D721Med (cell line): Measurements from ENCODE around the gene EPHB1.

ENCODE experiments used
- DNase-seq: peaks from one replicate; pipeline ENCODE4 v3.0.0; 2011; ENCODE audit warnings: low spot score; ENCODE audit not compliant: insufficient read length
- FAIRE-seq: peaks from 2 replicates; lab custom pipeline; 2011; peaks lifted over from hg19 to GRCh38; lab: Jason Lieb, UNC
- TF ChIP-seq, protein P1 (sequence below): IDR thresholded peaks from 2 replicates; pipeline ENCODE4 v1.5.1; 2012; ENCODE audit warnings: mild to moderate bottlenecking, control low read depth; ENCODE audit not compliant: insufficient read depth; ENCODE audit errors: missing control alignments

EPHB1 gene

DNA sequence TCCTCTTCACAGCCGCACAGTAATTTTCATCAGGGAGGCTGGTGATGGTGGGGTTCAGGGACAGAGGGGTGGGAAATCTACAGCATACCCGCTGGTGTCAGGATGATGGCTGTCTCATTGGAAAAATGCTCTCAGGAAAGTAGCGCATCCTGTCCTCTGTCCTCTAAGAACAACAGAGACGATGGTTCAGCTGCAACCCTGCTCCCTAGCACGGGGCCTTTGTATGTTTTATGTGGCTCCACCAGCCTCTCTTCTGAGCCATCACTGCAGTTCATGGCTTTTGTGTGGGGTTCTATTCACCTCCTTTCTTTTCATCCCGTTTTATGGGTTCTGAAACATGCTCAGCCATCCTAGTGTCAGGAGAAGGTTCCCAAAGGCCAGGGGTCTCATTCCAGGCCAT is 68.9 kb downstream of the EPHB1 start:
- TF ChIP-seq, protein P1, sequence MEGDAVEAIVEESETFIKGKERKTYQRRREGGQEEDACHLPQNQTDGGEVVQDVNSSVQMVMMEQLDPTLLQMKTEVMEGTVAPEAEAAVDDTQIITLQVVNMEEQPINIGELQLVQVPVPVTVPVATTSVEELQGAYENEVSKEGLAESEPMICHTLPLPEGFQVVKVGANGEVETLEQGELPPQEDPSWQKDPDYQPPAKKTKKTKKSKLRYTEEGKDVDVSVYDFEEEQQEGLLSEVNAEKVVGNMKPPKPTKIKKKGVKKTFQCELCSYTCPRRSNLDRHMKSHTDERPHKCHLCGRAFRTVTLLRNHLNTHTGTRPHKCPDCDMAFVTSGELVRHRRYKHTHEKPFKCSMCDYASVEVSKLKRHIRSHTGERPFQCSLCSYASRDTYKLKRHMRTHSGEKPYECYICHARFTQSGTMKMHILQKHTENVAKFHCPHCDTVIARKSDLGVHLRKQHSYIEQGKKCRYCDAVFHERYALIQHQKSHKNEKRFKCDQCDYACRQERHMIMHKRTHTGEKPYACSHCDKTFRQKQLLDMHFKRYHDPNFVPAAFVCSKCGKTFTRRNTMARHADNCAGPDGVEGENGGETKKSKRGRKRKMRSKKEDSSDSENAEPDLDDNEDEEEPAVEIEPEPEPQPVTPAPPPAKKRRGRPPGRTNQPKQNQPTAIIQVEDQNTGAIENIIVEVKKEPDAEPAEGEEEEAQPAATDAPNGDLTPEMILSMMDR = no peak
- DNase-seq (no peak), FAIRE-seq (no peak)

GRCh38 chr3:134864636-134865035 is 69.6 kb downstream of the EPHB1 start:
- FAIRE-seq (no peak), DNase-seq (no peak)
- TF ChIP-seq, protein P1 = no peak

DNA sequence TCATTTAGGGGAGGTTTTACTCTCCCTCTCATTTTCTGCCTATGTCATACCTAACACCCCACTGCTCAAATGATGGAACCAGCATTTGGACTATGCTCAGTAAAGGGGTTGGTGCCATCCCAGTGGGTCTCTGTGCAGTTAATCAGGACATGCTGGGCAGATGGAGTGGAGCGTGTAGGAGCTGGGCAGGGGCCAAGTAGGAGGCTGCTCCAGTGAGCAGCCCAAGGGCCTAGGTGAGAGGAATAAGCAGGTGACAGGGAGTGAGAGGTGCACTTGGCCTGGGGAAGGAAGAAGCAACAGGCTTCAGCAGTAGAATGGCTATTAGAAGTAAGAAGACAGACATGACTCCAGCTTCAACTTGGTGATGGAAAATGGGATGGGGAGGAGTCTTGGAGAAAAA is 72.2 kb downstream of the EPHB1 start:
- TF ChIP-seq, protein P1 = no peak
- FAIRE-seq = no peak
- DNase-seq = no peak

DNA sequence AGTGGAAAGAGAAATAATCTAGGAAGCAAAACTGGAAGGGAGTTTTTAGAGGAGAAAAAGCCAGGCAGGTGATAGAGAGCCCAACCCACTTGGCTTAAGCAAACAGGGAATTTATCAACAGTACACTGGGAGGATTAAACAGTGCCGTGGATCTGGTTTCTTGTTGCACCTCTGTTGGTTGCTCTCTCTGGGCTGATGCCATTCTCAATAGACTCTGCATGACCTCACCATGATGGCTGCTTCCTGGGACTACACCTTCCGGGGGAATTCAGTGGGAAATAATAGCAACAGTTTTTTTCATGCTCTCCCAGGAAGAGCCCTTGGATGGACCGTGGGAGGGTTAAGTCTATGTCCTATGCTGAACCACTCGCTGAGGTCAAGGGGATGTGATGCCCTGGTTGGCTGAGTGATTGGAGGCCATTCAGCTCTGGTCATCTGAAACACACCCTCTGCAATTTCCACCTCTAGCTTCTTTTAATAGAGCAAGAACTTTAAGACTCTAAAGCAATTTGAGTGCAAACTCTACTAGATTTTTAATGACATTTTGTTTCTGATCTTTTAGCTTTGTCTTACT is 74.2 kb downstream of the EPHB1 start:
- TF ChIP-seq, protein P1 = no peak
- DNase-seq = no peak
- FAIRE-seq = no peak

DNA sequence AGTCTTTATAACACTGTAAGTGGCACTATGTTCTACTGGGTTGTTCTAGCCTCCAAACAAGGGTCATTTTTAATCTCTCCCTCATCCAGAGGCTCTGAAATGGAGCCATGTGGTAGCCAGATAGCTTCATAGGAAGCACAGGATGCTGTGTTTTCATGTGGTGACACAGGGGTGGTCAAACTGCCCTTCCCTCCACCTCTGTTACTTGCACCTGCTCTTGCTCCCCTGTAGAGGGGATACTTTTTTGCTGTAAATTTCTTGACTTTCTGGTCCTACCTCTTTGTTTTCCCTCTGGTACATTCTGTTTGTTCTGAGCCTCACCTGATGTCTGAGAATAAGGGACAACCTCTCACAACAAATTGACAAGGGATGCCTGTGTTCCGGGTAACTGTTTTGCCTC is 76.8 kb downstream of the EPHB1 start:
- DNase-seq = no peak
- TF ChIP-seq, protein P1 = no peak
- FAIRE-seq = no peak

- DNase-seq (no peak), FAIRE-seq (no peak)
- TF ChIP-seq, protein P1 = no peak
Observed at GRCh38 chr3:134872440-134873388, 77.7 kb downstream of the EPHB1 start.

DNA sequence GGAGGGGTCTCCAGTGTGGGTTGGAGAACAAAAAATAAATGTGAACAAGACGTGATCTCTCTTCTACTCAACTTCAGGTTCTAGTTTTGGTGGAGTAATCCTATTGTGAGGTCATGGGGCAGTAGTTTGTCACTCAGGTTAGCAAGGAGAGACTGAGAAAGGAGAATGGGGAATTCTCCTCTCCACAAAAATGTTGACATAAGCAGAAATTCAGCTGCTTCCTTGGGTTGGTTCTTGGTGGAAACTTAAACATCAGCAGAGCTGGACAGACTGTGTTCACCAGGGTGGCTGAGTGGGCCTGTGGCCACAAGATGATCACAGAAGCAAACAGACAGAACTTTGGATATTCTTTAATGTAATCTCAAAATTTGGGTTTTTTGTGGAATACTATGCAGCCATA is 78.7 kb downstream of the EPHB1 start:
- FAIRE-seq (no peak), DNase-seq (no peak)
- TF ChIP-seq, protein P1 = no peak
